HG03378 (cell line): ENCODE measurements around the gene ATXN2.

Experiments
- ATAC-seq: cut with Tn5 transposase; IDR thresholded peaks from one replicate; pipeline ENCODE4 v1.9.1; 2021; ENCODE audit warnings: mild to moderate bottlenecking, moderate library complexity; ENCODE audit not compliant: unreplicated experiment

ATXN2 gene

GRCh38 chr12:111453071-111453989, 145.8 kb downstream of the ATXN2 start:
- no peak for ATAC-seq

- ATAC-seq: no peak
Observed at GRCh38 chr12:111451649-111452129, 147.4 kb downstream of the ATXN2 start.

- no peak for ATAC-seq
Observed at GRCh38 chr12:111451232-111451631, 147.9 kb downstream of the ATXN2 start.

DNA sequence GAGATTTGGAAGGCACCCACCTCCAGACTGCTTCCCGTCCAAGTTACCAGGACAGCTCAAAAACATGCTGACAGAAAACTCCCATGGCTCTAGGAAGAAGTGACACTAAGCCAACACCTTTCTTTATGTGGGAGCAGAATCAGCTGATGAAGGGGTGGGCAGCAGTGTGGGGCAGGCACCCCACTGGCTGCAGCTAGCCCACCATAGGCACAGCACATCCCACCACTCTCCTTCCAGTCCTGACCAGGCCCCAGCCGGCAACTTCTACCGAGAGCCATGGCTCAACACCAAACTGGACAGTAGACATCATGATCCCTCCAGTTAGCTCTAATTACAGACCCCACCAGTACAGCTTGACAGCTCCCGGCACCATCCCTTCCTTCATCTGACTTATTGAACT, 148.4 kb downstream of the ATXN2 start:
- ATAC-seq: no peak

DNA sequence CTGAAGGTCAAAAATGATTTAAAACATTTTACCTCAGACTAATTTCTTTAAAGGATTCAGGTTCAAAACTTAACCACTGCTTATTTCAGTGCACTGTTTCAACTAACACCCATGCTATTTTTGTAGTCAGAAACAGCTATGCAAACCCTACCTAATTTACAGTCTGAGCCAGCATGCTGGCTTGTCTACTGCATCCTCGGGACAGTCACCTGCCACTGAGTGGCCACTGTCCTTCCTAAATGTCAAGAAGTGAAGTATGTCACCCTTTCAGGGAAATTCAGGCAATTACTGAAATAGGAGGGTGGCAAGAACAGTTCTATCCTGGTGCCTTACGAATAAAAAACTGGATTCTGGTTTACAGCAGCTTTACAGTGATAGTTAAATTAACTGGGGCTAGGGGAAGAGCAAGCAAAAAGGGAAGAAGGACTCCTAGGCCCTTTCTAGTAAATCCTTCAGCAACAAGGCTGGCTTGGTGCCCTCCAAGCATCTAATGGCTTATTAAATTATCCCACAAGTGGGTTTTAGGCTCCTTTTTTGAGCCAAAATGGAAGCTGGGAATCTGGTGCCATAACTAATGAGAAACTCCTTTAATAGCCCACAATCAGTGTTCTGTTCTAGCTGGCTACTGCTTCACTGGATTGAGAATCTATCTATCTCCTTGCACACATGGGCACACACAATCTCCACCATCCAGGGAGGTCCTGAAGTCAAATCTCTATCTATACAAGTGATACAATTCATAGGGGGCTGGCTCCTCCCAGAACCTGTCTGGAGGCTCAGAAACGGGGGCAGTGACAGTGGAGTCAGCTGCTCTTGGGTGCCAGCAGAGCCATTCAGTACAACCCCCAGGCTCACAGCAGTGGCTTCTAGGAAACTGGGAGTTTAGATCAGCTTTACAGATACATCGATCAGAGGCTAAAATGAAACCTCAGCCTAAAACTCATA, 150.0 kb downstream of the ATXN2 start:
- no peak for ATAC-seq

DNA sequence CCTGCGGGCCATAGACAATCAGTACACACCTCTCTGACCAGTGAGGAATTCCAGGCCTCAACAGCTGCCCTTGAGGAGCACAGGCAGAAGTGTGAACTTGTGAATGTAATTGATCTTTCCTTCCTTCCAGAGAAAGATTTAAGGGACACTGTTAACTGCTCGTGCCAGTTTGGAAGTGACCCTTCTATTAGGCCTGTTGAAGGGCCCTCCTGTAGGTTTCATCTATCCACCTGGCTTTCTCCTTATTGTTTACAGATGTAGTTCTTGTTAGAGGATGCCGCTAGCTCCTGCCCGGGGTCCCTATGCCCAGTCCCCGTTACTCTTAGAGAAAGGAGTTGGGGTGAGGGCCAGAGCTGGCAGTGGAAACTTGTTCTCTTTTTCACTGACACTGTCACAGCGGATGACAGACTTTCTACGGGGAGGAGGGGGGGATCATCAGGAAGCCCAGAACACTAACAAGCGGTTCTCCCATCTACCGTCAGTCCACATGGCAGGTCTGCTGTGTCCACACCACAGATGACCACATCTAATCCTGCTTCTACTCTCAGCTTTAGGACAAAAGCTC, 150.8 kb downstream of the ATXN2 start:
- ATAC-seq: no peak

DNA sequence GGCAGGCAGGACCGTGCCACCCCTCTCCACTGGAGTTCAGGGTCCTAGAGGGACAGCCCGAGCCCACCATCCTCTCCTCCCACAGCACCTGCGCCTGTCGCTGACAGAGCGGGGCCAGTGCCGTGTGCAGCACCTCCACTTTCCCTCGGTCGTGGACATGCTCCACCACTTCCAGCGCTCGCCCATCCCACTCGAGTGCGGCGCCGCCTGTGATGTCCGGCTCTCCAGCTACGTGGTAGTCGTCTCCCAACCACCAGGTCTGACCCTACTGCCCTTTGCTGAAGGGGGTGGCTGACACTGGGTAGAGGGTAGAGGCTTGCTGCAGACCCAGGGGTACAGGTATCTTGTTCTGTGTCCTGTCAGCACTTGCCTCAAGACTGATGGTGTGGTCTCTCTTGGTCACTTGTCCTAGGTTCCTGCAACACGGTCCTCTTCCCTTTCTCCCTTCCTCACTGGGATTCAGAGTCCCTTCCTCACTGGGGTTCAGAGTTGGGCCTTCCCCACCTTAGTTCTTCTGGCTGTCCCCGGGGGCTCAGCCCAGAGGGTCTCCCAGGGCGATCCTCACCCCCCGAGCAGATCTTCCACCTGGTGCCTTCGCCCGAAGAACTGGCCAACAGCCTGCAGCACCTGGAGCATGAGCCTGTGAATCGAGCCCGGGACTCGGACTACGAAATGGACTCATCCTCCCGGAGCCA, 151.4 kb downstream of the ATXN2 start:
- no peak for ATAC-seq

DNA sequence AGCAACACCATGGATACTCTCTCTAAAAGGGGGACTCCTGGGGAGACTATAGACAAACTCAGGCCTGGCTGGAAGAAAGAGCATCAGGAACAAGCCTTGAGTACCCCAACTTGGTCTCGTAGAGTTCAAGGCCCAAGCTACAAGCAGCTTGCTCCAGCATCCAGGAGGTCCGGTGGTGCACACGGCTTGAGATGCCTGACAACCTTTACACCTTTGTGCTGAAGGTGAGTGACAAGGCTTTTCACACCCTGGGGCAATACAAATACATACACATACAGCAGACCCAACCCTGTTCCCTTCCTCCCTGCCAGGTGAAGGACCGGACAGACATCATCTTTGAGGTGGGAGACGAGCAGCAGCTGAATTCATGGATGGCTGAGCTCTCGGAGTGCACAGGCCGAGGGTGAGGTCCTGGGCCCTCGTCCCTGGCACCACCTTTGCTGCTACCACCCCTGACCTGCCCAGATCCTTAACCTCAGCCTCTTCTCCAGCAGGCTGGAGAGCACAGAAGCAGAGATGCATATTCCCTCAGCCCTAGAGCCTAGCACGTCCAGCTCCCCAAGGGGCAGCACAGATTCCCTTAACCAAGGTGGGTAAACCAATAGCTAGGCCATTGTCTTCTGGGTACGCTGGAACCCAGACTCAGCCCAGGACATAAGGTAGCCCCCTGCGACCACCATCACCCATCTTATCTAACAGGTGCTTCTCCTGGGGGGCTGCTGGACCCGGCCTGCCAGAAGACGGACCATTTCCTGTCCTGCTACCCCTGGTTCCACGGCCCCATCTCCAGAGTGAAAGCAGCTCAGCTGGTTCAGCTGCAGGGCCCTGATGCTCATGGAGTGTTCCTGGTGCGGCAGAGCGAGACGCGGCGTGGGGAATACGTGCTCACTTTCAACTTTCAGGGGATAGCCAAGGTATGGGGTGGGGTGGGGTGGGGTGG, 152.2 kb downstream of the ATXN2 start:
- ATAC-seq: no peak

GRCh38 chr12:111445726-111446581, 153.2 kb downstream of the ATXN2 start:
- ATAC-seq: no peak

DNA sequence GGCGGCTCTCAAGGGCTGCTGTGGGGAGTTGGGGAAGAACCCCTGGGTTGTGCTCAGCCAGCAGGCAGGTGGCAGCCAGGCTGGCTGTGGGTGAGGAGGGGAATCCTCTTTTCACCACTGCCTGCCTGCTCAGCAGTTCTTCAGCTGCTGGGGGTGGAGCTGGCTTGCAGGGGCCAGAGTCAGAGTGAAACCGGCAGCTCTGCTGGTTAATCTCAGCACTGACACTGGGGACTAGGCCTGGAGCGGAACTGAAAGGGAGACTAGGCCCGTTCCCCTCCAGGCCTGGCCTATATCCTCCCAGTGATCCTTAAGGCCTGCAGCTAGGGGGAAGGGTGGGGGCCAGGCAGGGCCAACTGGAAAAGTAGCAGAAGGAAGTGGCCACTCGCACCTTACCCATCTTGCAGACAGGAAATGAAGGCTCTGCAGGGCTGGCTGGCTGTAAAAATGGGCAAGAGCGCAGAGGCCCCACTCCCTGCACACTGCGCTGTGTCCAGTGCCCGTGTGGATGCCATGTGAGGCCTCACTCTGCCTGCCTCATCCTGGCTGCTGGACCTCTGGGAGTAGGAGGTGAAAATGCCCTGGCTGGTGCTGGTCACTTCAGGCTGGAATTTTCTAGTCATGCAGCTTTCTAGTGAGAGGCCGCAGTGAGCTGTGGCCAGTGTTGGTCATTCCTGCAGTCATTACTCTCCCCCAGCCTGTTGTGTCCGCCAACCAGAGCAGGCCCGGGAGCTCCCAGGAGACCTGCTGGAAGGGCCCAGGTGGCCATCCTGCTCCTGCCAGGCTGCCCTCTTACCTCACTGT, 154.0 kb downstream of the ATXN2 start:
- ATAC-seq: peak; percentile 86

GRCh38 chr12:111444314-111444924, 154.7 kb downstream of the ATXN2 start:
- ATAC-seq: peak; percentile 15

GRCh38 chr12:111443586-111443985, 155.5 kb downstream of the ATXN2 start:
- ATAC-seq: no peak

GRCh38 chr12:111443086-111443485, 156.0 kb downstream of the ATXN2 start:
- no peak for ATAC-seq

DNA sequence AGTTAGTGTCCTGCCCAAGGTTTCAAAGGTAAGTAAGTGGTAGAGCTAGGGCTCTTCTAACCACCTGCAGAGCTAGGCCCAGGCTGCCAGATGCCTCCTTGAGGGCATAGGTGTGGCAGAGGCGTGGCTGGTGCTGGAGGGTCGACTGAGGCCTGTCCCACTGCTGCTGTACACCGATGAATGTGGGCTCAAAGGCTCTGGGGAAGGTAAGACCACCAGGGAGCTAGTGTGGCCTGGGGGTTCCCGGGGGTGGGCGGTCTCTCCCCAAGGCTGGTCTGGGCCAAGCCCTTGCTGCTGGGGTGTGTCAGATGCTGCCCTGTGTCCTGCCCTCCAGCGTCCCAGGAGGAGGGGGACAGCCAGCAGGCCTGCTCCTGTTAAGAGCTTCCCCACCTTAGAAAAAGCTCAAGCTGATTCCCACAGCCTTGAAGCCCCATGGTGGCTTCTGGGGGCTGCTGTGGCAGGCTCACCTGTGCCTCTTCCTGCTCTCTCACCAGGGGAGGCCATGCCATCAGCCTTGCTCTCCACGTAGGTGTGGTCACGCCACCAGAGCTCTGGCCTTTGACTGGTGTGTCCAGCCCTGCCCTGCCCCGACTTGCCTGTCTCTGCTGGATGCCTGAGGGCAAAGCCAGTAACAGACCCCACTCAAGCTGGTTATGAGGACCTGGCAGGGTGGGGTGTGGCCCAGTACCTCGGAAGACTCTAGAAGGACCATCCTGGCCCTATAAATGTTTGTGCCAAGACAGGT, 156.6 kb downstream of the ATXN2 start:
- ATAC-seq: no peak

GRCh38 chr12:111441107-111441928, 157.8 kb downstream of the ATXN2 start:
- ATAC-seq: no peak

DNA sequence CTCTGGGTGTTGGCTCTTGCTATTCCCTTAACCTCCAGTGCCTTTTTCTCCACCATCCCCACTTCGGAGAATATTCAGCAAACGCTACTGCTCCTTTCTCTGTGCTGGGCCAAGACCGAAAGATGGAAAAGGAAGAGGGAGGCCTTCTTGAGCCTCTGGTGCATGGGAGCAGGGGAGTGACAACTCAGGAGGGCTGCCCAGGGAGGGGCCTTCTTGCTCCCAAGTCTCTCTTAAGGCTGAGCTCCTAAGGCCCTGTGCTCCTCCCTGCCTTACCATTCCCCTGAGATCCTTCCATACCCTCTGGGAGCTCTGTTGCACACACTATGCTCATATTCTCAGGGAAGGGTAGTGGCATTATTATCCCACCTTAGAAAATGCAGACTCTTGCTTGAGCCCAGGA, 158.5 kb downstream of the ATXN2 start:
- no peak for ATAC-seq
